Heart left ventricle (tissue), 13 donors: ENCODE measurements around the gene PCOLCE2.

ENCODE experiments used
- CTCF ChIP-seq, 12 donors: fragments of 200-600 bp; sonication (generic) in 4 of 12; IDR thresholded peaks; one replicate each; pipeline versions ENCODE4 v1.5.0 to v1.8.0; 2018 to 2022; ENCODE audit warnings: antibody characterized with exemption in 12 of 12, mild to moderate bottlenecking in 5 of 12
- POLR2A ChIP-seq, 2 donors: fragments of 450-650 bp; IDR thresholded peaks; one replicate each; pipeline ENCODE4 v1.6.1; 2017; ENCODE audit warnings: antibody characterized with exemption in 2 of 2, mild to moderate bottlenecking in 2 of 2, moderate library complexity in 2 of 2
- donor health status: ischemic (EF 13 %, LVEDD 7.1; RV severe dilation, severe dysfunction).
- donor health status: DM: no; HTN: yes; CAD: no.
- donor health status: DM: no; HTN: no; CAD: no.
- donor health status: ischemic (EF 25% LVEDD 6.9; RV normal size, moderate dysfunction).
- donor health status: ischemic (EF 25% LVEDD 5.7; RV mildly dilated, moderate dysfunction).
- donor health status: ischemic (EF 35%, LVEDD 5.7; RV mildly dilated, moderate dysfunction).
- donor health status: nonischemic (EF 11% LVEDD 7.7; RV severe dilation, severe dysfunction).
- donor health status: DM: yes; HTN: yes; CAD: no.
- donor health status: PGD.
- donor health status: ischemic (EF 29% LVEDD 5.4; RV normal size, mild dysfunction).
- donor health status: nonischemic (EF 23%, LVEDD 6.1; RV moderate dilation, normal function).

- TF ChIP-seq CTCF (IDR thresholded peaks at IDR 0.05), result no peak
- no peak for TF ChIP-seq POLR2A (IDR thresholded peaks at IDR 0.05)
Observed at GRCh38 chr3:142913432-142913831, 24.5 kb upstream of the PCOLCE2 start.
